ENCODE results near the gene BLNK. TPM values are rescaled to one million over a fixed set of nuclear protein-coding genes. Genes with fewer than 3 reads are reported as not detected.

Gene BLNK
- total RNA-seq, 1 donor from 2014 or later: not detected

DNA sequence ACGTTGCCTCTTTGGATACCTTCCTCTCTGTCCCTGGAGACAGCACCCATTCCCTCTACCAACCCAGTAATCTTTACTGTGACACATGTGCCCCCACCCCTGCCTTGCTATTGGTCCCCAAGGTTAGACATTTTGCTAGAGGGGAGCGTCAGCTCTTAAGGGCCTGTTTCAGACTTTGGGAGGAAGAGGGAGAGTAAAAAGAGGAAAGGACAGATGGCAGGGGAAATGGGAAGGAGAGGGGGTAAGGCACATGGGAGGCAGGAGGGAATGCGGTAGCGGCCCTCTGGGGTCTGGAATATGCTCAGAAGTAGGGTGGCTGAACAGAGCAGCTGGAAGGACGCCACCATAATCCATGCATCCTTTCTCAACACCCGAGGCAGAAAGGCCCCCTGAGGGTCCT lies 12.2 kb downstream of the BLNK start:
- Mint-ChIP-seq H3K4me3 (ENCODE audit: unreplicated experiment) (no peak overlapping the region), H3K36me3 (ENCODE audit: low read depth, unreplicated experiment) (no peaks in the 10 kb centered on the region), H3K4me1 (ENCODE audit: low read depth, unreplicated experiment) (peaks cover 2% of the 10 kb centered on the region), H3K27me3 (ENCODE audit: low read depth, unreplicated experiment) (peaks cover 6% of the 10 kb centered on the region), H3K27ac (ENCODE audit: unreplicated experiment) (no peak overlapping the region), H3K9me3 (ENCODE audit: unreplicated experiment) (no peaks in the 10 kb centered on the region)
- H3K27ac ChIP-seq (ENCODE audit: low read depth, low read length): no peak overlapping the region
- no peaks in the 10 kb centered on the region for H4K20me1 ChIP-seq (ENCODE audit: insufficient read depth, low read length)
- DNase-seq (ENCODE audit: low read depth) (no peak), FAIRE-seq (no peak)
- H3K27me3 ChIP-seq (ENCODE audit: insufficient read depth, low read length): no peaks in the 10 kb centered on the region
- H3K9ac ChIP-seq (ENCODE audit: low read length): no peak overlapping the region
- H3K4me1 ChIP-seq (ENCODE audit: insufficient read depth, low read length): no peaks in the 10 kb centered on the region
- H3K9me3 ChIP-seq (ENCODE audit: insufficient read depth, low read depth, low read length): no peaks in the 10 kb centered on the region
- H3K36me3 ChIP-seq (ENCODE audit: insufficient read depth, low read length): no peaks in the 10 kb centered on the region
- H2AFZ ChIP-seq (ENCODE audit: low read depth, low read length): no peak overlapping the region
- no peak overlapping the region for H3K4me2 ChIP-seq (ENCODE audit: low read length)
- no peaks in the 10 kb centered on the region for H3K79me2 ChIP-seq (ENCODE audit: insufficient read depth, low read length)
- no peak overlapping the region for H3K4me3 ChIP-seq (ENCODE audit: insufficient read depth, low read depth, low read length)
- TF ChIP-seq, protein P1, sequence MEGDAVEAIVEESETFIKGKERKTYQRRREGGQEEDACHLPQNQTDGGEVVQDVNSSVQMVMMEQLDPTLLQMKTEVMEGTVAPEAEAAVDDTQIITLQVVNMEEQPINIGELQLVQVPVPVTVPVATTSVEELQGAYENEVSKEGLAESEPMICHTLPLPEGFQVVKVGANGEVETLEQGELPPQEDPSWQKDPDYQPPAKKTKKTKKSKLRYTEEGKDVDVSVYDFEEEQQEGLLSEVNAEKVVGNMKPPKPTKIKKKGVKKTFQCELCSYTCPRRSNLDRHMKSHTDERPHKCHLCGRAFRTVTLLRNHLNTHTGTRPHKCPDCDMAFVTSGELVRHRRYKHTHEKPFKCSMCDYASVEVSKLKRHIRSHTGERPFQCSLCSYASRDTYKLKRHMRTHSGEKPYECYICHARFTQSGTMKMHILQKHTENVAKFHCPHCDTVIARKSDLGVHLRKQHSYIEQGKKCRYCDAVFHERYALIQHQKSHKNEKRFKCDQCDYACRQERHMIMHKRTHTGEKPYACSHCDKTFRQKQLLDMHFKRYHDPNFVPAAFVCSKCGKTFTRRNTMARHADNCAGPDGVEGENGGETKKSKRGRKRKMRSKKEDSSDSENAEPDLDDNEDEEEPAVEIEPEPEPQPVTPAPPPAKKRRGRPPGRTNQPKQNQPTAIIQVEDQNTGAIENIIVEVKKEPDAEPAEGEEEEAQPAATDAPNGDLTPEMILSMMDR (IDR thresholded peaks at IDR 0.05; ENCODE audit: insufficient read depth, low read depth, low read length): no peak
- TF ChIP-seq EZH2 (IDR thresholded peaks at IDR 0.05; ENCODE audit: insufficient read depth, low read length): no peak

DNA sequence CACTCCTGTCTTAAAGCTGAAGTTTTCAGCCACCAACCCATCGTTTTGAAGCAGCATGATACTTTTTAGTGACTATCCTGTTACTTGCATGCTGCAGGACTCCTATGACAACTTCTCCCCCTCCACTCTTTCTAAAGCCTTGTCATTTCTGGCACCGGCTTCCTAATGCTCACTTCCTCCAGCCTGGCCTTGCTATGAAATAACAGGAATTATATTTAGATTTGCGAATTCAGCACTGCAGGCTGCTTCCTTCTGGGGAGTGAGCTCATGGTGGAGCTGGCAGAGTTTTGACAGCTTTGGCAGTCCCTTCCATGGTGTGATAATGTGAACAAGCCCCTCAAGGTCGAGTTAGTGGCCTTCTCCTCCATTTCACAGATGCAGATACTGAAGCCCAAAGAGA lies 13.4 kb downstream of the BLNK start:
- Histone ChIP-seq H3K4me1 (ENCODE audit: insufficient read depth, low read length) (no peaks in the 10 kb centered on the region), H3K9me3 (ENCODE audit: insufficient read depth, low read depth, low read length) (no peaks in the 10 kb centered on the region), H3K4me2 (ENCODE audit: low read length) (no peak overlapping the region), H3K9ac (ENCODE audit: low read length) (no peak overlapping the region), H3K36me3 (ENCODE audit: insufficient read depth, low read length) (no peaks in the 10 kb centered on the region), H4K20me1 (ENCODE audit: insufficient read depth, low read length) (no peaks in the 10 kb centered on the region), H3K79me2 (ENCODE audit: insufficient read depth, low read length) (no peaks in the 10 kb centered on the region), H3K27me3 (ENCODE audit: insufficient read depth, low read length) (no peaks in the 10 kb centered on the region), H2AFZ (ENCODE audit: low read depth, low read length) (no peak overlapping the region), H3K4me3 (ENCODE audit: insufficient read depth, low read depth, low read length) (no peak overlapping the region), H3K27ac (ENCODE audit: low read depth, low read length) (no peak overlapping the region)
- Mint-ChIP-seq H3K9me3 (ENCODE audit: unreplicated experiment) (no peaks in the 10 kb centered on the region), H3K4me1 (ENCODE audit: low read depth, unreplicated experiment) (peaks cover 2% of the 10 kb centered on the region), H3K27me3 (ENCODE audit: low read depth, unreplicated experiment) (peaks cover 4% of the 10 kb centered on the region), H3K4me3 (ENCODE audit: unreplicated experiment) (no peak overlapping the region), H3K36me3 (ENCODE audit: low read depth, unreplicated experiment) (no peaks in the 10 kb centered on the region), H3K27ac (ENCODE audit: unreplicated experiment) (no peak overlapping the region)
- FAIRE-seq (no peak), DNase-seq (ENCODE audit: low read depth) (no peak)
- TF ChIP-seq, protein P1 (IDR thresholded peaks at IDR 0.05; ENCODE audit: insufficient read depth, low read depth, low read length): no peak
- no peak for TF ChIP-seq EZH2 (IDR thresholded peaks at IDR 0.05; ENCODE audit: insufficient read depth, low read length)

DNA sequence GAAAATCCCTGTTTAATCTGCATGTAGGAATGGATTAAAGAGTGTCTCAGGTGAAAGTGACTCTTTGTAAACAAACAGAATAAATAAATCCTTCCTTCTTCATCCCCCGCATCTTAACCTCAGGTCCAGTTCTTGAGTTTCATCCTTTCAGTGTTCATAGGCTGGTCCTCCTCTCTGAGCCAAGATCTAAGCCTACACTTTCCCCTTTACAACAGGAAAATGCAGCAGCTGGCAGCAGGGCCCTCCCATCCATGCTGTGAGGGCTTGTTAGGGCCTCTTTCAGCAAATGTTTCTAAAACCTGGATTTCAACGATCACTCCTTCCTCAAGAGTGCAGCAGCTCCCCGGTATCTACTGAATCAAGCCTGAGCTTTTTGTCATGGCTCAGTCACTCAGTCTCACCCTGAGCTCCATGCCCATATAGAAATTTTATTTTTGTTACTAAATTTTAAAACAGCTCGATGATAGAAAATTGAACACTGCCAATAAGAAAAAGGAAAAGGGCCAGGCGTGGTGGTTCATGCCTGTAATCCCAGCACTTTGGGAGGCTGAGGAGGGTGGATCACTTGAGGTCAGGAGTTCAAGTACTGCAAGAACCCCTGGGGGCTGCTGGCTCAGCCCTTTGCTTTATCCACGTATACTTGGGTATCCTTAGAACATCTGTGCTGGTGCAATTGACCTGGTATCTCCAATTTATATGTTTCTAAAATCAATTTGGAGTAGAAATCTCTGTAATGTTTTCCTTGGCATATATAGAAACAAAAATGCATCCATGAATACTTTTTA lies 15.6 kb downstream of the BLNK start:
- H3K4me1 ChIP-seq (ENCODE audit: insufficient read depth, low read length): no peaks in the 10 kb centered on the region
- no peak for DNase-seq (ENCODE audit: low read depth)
- no peaks in the 10 kb centered on the region for H3K36me3 ChIP-seq (ENCODE audit: insufficient read depth, low read length)
- Mint-ChIP-seq H3K27me3 (ENCODE audit: low read depth, unreplicated experiment) (peaks cover 4% of the 10 kb centered on the region), H3K4me1 (ENCODE audit: low read depth, unreplicated experiment) (peaks cover 2% of the 10 kb centered on the region), H3K36me3 (ENCODE audit: low read depth, unreplicated experiment) (no peaks in the 10 kb centered on the region), H3K4me3 (ENCODE audit: unreplicated experiment) (no peak overlapping the region), H3K27ac (ENCODE audit: unreplicated experiment) (no peak overlapping the region), H3K9me3 (ENCODE audit: unreplicated experiment) (peaks cover 2% of the 10 kb centered on the region)
- no peak for FAIRE-seq
- no peak overlapping the region for H3K9ac ChIP-seq (ENCODE audit: low read length)
- TF ChIP-seq, protein P1 (IDR thresholded peaks at IDR 0.05; ENCODE audit: insufficient read depth, low read depth, low read length): no peak
- TF ChIP-seq EZH2 (IDR thresholded peaks at IDR 0.05; ENCODE audit: insufficient read depth, low read length): no peak
- H3K4me2 ChIP-seq (ENCODE audit: low read length): no peak overlapping the region
- no peak overlapping the region for H3K4me3 ChIP-seq (ENCODE audit: insufficient read depth, low read depth, low read length)
- no peaks in the 10 kb centered on the region for H4K20me1 ChIP-seq (ENCODE audit: insufficient read depth, low read length)
- no peaks in the 10 kb centered on the region for H3K27me3 ChIP-seq (ENCODE audit: insufficient read depth, low read length)
- H2AFZ ChIP-seq (ENCODE audit: low read depth, low read length): no peak overlapping the region
- no peaks in the 10 kb centered on the region for H3K79me2 ChIP-seq (ENCODE audit: insufficient read depth, low read length)
- H3K9me3 ChIP-seq (ENCODE audit: insufficient read depth, low read depth, low read length): no peaks in the 10 kb centered on the region
- no peak overlapping the region for H3K27ac ChIP-seq (ENCODE audit: low read depth, low read length)

Data from astrocyte (in vitro differentiated cells and primary cell).